ENCODE measurements around the gene PDYN.

- no peak for TF ChIP-seq POLR2A (IDR thresholded peaks at IDR 0.05; ENCODE audit: low read length)
- TF ChIP-seq GATA1 (IDR thresholded peaks at IDR 0.05; ENCODE audit: low read depth, low read length) = no peak
Observed at GRCh38 chr20:1933465-1933870, 60.4 kb downstream of the PDYN start.
